A549 (cell line): ENCODE data around the gene DNAH5. TPM values are rescaled to one million over a fixed set of nuclear protein-coding genes. Genes with fewer than 3 reads are reported as not detected.

Experiments
- ATAC-seq, 2 experiments: fragments of 200-7000 bp in 1 of 2; fragments of >200 bp in 1 of 2; cut with Nextera tagmentation in 1 of 2; cut with Tn5 transposase in 1 of 2; 3 replicates each; pipeline versions ENCODE4 v1.8.0 to v1.9.1; 2018 to 2020; ENCODE audit warnings: mild to moderate bottlenecking in 1 of 2, moderate library complexity in 1 of 2
- CTCF ChIA-PET: fragments of 300-600 bp; sonication (Branson Sonifier 250); formaldehyde crosslinking; extraction: SDS; loops from one replicate; lab custom pipeline; 2021; ENCODE audit warnings: antibody characterized with exemption, inconsistent platforms; lab: Yijun Ruan, JAX
- POLR2A ChIA-PET: fragments of 350-600 bp; formaldehyde crosslinking; extraction: SDS; loops from one replicate; lab custom pipeline; 2021; ENCODE audit warnings: antibody characterized with exemption, inconsistent platforms; lab: Yijun Ruan, JAX
- DNase-seq, 2 experiments: peaks; one replicate each; pipeline versions ENCODE4 v3.0.0 to v3.0.0-alpha.2; 2011 to 2016; ENCODE audit warnings: low read depth in 1 of 2, low spot score in 1 of 2
- FAIRE-seq: peaks from 2 replicates; lab custom pipeline; 2011; peaks lifted over from hg19 to GRCh38; lab: Jason Lieb, UNC
- H3K27ac ChIP-seq, 2 experiments: fragments of >200 bp; sonication (Bioruptor Twin); formaldehyde crosslinking; 3 replicates each; pipeline ENCODE4 v1.5.1; 2016 to 2017
- H3K4me1 ChIP-seq: fragments of >200 bp; sonication (Bioruptor Twin); formaldehyde crosslinking; 3 replicates; pipeline ENCODE4 v1.6.1; 2016
- H3K4me2 ChIP-seq: fragments of >200 bp; sonication (Bioruptor Twin); formaldehyde crosslinking; 3 replicates; pipeline ENCODE4 v1.6.1; 2016
- H3K4me3 ChIP-seq: fragments of >200 bp; sonication (Bioruptor Twin); formaldehyde crosslinking; 3 replicates; pipeline ENCODE4 v1.5.1; 2016
- H3K9me3 ChIP-seq: fragments of >200 bp; sonication (Bioruptor Twin); formaldehyde crosslinking; 3 replicates; pipeline ENCODE4 v1.6.1; 2016
- CEBPB ChIP-seq, 2 experiments: fragments of >200 bp in 1 of 2; sonication (Bioruptor Twin) in 1 of 2; formaldehyde crosslinking in 1 of 2; IDR thresholded peaks; 2 replicates each; pipeline ENCODE4 v1.6.1; 2012 to 2016
- CHD2 ChIP-seq: fragments of 150-350 bp; IDR thresholded peaks from 2 replicates; pipeline ENCODE4 v1.6.1; 2014; ENCODE audit warnings: low read length; ENCODE audit not compliant: partially characterized antibody
- EP300 ChIP-seq, 2 experiments: fragments of >200 bp; sonication (Bioruptor Twin); formaldehyde crosslinking; IDR thresholded peaks; 2 replicates in 1 of 2; 3 replicates in 1 of 2; pipeline ENCODE4 v1.6.1; 2016 to 2017
- MYC ChIP-seq: IDR thresholded peaks from 2 replicates; pipeline ENCODE4 v1.6.1; 2012; ENCODE audit warnings: mild to moderate bottlenecking, inconsistent platforms, low read length, improper control_type of control experiment, borderline replicate concordance
- NFE2L2 ChIP-seq: fragments of 150-350 bp; conservative IDR thresholded peaks from 2 replicates; pipeline ENCODE4 v1.6.1; 2014; ENCODE audit warnings: low read length
- NPAS2 ChIP-seq: fragments of 250-450 bp; sonication (Bioruptor Pico); IDR thresholded peaks from 2 replicates; pipeline ENCODE4 v1.8.0; 2022; ENCODE audit warnings: mild to moderate bottlenecking, moderate library complexity, borderline replicate concordance
- RAD21 ChIP-seq, 2 experiments: fragments of >200 bp in 1 of 2; sonication (Bioruptor Twin) in 1 of 2; formaldehyde crosslinking in 1 of 2; IDR thresholded peaks in 1 of 2; conservative IDR thresholded peaks in 1 of 2; 2 replicates in 1 of 2; 3 replicates in 1 of 2; pipeline ENCODE4 v1.6.1; 2012 to 2018; ENCODE audit warnings: inconsistent platforms in 1 of 2
- SMC3 ChIP-seq: fragments of >200 bp; sonication (Bioruptor Twin); formaldehyde crosslinking; IDR thresholded peaks from 3 replicates; pipeline ENCODE4 v1.6.1; 2018; ENCODE audit warnings: inconsistent platforms
- ZC3H11A ChIP-seq: fragments of 450-650 bp; IDR thresholded peaks from 2 replicates; pipeline ENCODE4 v1.6.1; 2014; ENCODE audit warnings: antibody characterized with exemption, mild to moderate bottlenecking
- WGBS: methylation state at CpG from one replicate; pipeline ENCODE4 v1.1.6; 2017; ENCODE audit errors: missing lambda C conversion rate; 5-methylcytosine and 5-hydroxymethylcytosine counted together
- polyA plus RNA-seq, 4 experiments: library from polyadenylated mRNA; depleted of rRNA in 3 of 4; stranded (reverse); fragments of >200 nt; fragmentation: RNase III in 1 of 4; extraction: RNeasy Plus Mini Kit Qiagen cat#74134 plus additional on column Dnase treatment in 1 of 4; gene quantifications; 2 replicates in 3 of 4; 3 replicates in 1 of 4; pipeline ENCODE4 v1.2.3, GENCODE V29; 2011 to 2017
- TF ChIP-seq, protein P1 (sequence below): fragments of 250-450 bp; sonication (Bioruptor Pico); IDR thresholded peaks from 2 replicates; pipeline ENCODE4 v1.5.0; 2020; ENCODE audit warnings: low read depth, mild to moderate bottlenecking, moderate library complexity
- TF ChIP-seq, protein P2 (sequence below): fragments of 250-450 bp; sonication (Bioruptor Pico); IDR thresholded peaks from 2 replicates; pipeline ENCODE4 v1.5.0; 2021; ENCODE audit warnings: mild to moderate bottlenecking, moderate library complexity, borderline replicate concordance
- TF ChIP-seq, protein P3 (sequence below): fragments of >200 bp; sonication (Bioruptor Twin); formaldehyde crosslinking; IDR thresholded peaks from 3 replicates; pipeline ENCODE4 v1.5.1; 2016
- TF ChIP-seq, protein P4 (sequence below): fragments of 200-600 bp; sonication (generic); IDR thresholded peaks from 2 replicates; pipeline ENCODE4 v1.6.1; 2016; ENCODE audit warnings: antibody characterized with exemption, mild to moderate bottlenecking, moderate library complexity

The DNAH5 gene
- polyA plus RNA-seq, 2 of the 4 experiments (the other 2 are of a cell fraction) = 0.15 to 1.0 TPM

DNA sequence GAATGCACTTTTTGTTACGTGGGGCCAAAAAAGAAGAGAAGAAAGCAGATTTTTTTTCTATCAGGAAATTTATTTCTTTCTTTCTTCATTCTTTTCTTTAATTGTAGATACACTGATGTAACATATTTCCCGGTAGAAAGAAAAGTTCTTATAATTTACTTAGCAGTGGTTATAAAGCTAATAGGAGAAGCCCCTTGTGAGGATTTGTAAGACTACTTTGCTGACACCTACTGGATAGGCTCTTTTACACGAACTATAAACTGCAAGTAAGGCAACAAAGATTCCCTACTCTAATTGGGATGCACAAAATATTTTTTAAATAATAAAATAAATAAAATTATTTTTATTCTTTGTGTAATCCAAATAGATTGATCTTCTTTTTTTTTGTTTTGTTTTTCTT lies 284.4 kb downstream of the DNAH5 start:
- CTCF ChIA-PET = interaction anchor here (0.7 to 1.5 kb wide), 5 partner anchors 9 to 466 kb away, joined by 3 read pairs; no protein-coding TSS in a partner anchor

DNA sequence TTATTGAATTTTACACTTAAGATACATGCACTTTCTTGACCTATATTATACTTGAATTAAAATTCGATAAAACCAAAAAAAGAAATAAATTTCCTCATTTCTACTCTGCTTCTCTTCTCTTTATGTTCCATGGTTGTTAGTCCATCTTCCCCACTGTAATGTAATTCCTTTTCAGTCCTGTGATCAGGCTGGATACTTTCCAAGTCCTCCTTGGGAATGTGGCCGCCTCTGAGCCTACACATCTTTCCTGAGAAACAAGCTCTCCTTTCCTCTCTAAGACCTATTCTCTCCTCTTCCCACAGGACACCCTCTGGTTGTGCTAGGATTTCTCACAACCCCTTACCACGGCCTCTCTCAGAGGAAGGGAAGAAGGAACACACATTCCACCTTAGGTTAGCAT lies 285.1 kb downstream of the DNAH5 start:
- TF ChIP-seq RAD21 (conservative IDR thresholded peaks at IDR 0.05 in 1 of 2, IDR thresholded peaks at IDR 0.05 in 1 of 2) (no peak), CEBPB (IDR thresholded peaks at IDR 0.05) (no peak)
- TF ChIP-seq, protein P1, sequence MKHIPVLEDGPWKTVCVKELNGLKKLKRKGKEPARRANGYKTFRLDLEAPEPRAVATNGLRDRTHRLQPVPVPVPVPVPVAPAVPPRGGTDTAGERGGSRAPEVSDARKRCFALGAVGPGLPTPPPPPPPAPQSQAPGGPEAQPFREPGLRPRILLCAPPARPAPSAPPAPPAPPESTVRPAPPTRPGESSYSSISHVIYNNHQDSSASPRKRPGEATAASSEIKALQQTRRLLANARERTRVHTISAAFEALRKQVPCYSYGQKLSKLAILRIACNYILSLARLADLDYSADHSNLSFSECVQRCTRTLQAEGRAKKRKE (CRISPR knock-in tag) = no peak
- Histone ChIP-seq H3K9me3 (no peaks in the 10 kb centered on the region), H3K27ac (no peak overlapping the region), H3K4me1 (no peaks in the 10 kb centered on the region), H3K4me3 (no peak overlapping the region), H3K4me2 (no peak overlapping the region)
- DNase-seq = no peak
- CTCF ChIA-PET = interaction anchor here (1.0 to 1.5 kb wide), 4 partner anchors 10 to 466 kb away, joined by 3 read pairs; no protein-coding TSS in a partner anchor
- POLR2A ChIA-PET = no interaction called here
- 22% methylated on average over 3 of the region's 3 CpGs for WGBS
- FAIRE-seq = no peak
- ATAC-seq = no peak

More for the DNA sequence above, 284.4 kb downstream of the DNAH5 start:
- DNase-seq (peak in 1 of 2 experiments; percentile 20), ATAC-seq (no peak), FAIRE-seq (no peak)
- Histone ChIP-seq H3K4me1 (no peaks in the 10 kb centered on the region), H3K9me3 (no peaks in the 10 kb centered on the region), H3K4me2 (no peak overlapping the region), H3K27ac (no peak overlapping the region), H3K4me3 (no peak overlapping the region)
- 23% methylated on average over 3 of the region's 3 CpGs for WGBS
- TF ChIP-seq, protein P2, sequence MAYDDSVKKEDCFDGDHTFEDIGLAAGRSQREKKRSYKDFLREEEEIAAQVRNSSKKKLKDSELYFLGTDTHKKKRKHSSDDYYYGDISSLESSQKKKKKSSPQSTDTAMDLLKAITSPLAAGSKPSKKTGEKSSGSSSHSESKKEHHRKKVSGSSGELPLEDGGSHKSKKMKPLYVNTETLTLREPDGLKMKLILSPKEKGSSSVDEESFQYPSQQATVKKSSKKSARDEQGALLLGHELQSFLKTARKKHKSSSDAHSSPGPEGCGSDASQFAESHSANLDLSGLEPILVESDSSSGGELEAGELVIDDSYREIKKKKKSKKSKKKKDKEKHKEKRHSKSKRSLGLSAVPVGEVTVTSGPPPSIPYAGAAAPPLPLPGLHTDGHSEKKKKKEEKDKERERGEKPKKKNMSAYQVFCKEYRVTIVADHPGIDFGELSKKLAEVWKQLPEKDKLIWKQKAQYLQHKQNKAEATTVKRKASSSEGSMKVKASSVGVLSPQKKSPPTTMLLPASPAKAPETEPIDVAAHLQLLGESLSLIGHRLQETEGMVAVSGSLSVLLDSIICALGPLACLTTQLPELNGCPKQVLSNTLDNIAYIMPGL (CRISPR knock-in tag) = no peak
- TF ChIP-seq RAD21 (conservative IDR thresholded peaks at IDR 0.05 in 1 of 2, IDR thresholded peaks at IDR 0.05 in 1 of 2) (peak; percentile 36 to 47; a peak in 3 of 5 replicates), ZC3H11A (no peak), SMC3 (0 out of 3 replicates have a peak, but pooled peaks have one; percentile 21)
- TF ChIP-seq, protein P3, sequence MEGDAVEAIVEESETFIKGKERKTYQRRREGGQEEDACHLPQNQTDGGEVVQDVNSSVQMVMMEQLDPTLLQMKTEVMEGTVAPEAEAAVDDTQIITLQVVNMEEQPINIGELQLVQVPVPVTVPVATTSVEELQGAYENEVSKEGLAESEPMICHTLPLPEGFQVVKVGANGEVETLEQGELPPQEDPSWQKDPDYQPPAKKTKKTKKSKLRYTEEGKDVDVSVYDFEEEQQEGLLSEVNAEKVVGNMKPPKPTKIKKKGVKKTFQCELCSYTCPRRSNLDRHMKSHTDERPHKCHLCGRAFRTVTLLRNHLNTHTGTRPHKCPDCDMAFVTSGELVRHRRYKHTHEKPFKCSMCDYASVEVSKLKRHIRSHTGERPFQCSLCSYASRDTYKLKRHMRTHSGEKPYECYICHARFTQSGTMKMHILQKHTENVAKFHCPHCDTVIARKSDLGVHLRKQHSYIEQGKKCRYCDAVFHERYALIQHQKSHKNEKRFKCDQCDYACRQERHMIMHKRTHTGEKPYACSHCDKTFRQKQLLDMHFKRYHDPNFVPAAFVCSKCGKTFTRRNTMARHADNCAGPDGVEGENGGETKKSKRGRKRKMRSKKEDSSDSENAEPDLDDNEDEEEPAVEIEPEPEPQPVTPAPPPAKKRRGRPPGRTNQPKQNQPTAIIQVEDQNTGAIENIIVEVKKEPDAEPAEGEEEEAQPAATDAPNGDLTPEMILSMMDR = peak; percentile 26; the same call in 2 of the 3 replicates
- POLR2A ChIA-PET = no interaction called here

DNA sequence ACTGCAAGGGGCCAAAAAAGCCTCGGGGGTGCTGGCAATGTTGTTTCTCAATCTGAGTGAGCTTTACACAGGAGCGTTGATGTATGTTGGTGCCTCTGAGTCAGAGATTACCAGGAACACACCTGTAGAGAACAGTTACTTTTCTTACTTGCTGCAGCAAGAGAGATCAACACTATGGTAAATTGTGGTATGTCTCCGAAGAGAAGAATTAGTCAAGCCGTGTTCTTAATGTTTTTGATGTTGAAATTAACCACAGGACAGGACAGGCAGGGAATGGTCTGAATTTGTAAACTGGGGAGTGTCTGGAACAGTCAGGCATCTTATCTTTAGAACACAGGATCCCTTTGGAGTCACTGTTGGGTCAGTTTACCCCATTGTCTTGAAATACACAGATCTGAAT lies 285.7 kb downstream of the DNAH5 start:
- WGBS = 35% methylated on average over 4 of the region's 4 CpGs
- FAIRE-seq = no peak

More for the DNA sequence above, 285.7 kb downstream of the DNAH5 start:
- ATAC-seq = no peak
- Histone ChIP-seq H3K9me3 (no peaks in the 10 kb centered on the region), H3K27ac (no peak overlapping the region), H3K4me2 (no peak overlapping the region), H3K4me1 (no peaks in the 10 kb centered on the region), H3K4me3 (no peak overlapping the region)
- CTCF ChIA-PET = interaction anchor here (1.0 kb wide), 1 partner anchor 15 kb away, joined by 3 read pairs; no protein-coding TSS in a partner anchor
- POLR2A ChIA-PET = no interaction called here
- TF ChIP-seq NPAS2 = no peak
- TF ChIP-seq SMC3 = no peak
- no peak for TF ChIP-seq CHD2
- TF ChIP-seq RAD21 (conservative IDR thresholded peaks at IDR 0.05 in 1 of 2, IDR thresholded peaks at IDR 0.05 in 1 of 2) = no peak
- TF ChIP-seq EP300 (IDR thresholded peaks at IDR 0.05) = no peak
- TF ChIP-seq MYC = no peak
- TF ChIP-seq, protein P4, sequence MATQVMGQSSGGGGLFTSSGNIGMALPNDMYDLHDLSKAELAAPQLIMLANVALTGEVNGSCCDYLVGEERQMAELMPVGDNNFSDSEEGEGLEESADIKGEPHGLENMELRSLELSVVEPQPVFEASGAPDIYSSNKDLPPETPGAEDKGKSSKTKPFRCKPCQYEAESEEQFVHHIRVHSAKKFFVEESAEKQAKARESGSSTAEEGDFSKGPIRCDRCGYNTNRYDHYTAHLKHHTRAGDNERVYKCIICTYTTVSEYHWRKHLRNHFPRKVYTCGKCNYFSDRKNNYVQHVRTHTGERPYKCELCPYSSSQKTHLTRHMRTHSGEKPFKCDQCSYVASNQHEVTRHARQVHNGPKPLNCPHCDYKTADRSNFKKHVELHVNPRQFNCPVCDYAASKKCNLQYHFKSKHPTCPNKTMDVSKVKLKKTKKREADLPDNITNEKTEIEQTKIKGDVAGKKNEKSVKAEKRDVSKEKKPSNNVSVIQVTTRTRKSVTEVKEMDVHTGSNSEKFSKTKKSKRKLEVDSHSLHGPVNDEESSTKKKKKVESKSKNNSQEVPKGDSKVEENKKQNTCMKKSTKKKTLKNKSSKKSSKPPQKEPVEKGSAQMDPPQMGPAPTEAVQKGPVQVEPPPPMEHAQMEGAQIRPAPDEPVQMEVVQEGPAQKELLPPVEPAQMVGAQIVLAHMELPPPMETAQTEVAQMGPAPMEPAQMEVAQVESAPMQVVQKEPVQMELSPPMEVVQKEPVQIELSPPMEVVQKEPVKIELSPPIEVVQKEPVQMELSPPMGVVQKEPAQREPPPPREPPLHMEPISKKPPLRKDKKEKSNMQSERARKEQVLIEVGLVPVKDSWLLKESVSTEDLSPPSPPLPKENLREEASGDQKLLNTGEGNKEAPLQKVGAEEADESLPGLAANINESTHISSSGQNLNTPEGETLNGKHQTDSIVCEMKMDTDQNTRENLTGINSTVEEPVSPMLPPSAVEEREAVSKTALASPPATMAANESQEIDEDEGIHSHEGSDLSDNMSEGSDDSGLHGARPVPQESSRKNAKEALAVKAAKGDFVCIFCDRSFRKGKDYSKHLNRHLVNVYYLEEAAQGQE = no peak
- TF ChIP-seq NFE2L2 = no peak
- no peak for DNase-seq
